Natural killer cell treated with Interleukin-12 subunit alpha and Interleukin-12 subunit beta and Interleukin-15 and Interleukin-18, amount 100 ng/mL, for 72 hours (primary cell): ENCODE results near the gene SELENOW. TPM values are rescaled to one million over a fixed set of nuclear protein-coding genes. Genes with fewer than 3 reads are reported as not detected.
"Not testable (repeated sequence)": the region's sequence is repeated elsewhere in the genome, so short reads cannot be mapped to it uniquely, and the experiment has no call there.

Experiments used
- ATAC-seq, 2 donors: fragments of 150-1000 bp; cut with Tn5 transposase in 1 of 2; sonication (Bioruptor Pico), chemical (Tn5 transposase) in 1 of 2; 2 replicates each; pipeline ENCODE4 v1.10.0; 2021
- DNase-seq: peaks from one replicate; pipeline ENCODE4 v3.0.0; 2022; ENCODE audit warnings: low spot score
- H3K27ac Mint-ChIP-seq, 2 donors: 1 replicate in 1 of 2; 2 replicates in 1 of 2; pipeline ENCODE4 v1.8.0; 2022; ENCODE audit warnings: mixed read lengths in 2 of 2, mild to moderate bottlenecking in 1 of 2, moderate library complexity in 1 of 2
- H3K27me3 Mint-ChIP-seq, 2 donors: 1 replicate in 1 of 2; 2 replicates in 1 of 2; pipeline ENCODE4 v1.8.0; 2022; ENCODE audit warnings: mixed read lengths in 2 of 2
- H3K36me3 Mint-ChIP-seq: one replicate; pipeline ENCODE4 v1.8.0; 2022; ENCODE audit warnings: mixed read lengths
- H3K4me1 Mint-ChIP-seq, 2 donors: 1 replicate in 1 of 2; 2 replicates in 1 of 2; pipeline ENCODE4 v1.8.0; 2022; ENCODE audit warnings: low read depth in 2 of 2, mixed read lengths in 2 of 2, mild to moderate bottlenecking in 1 of 2
- H3K4me3 Mint-ChIP-seq: one replicate; pipeline ENCODE4 v1.8.0; 2022; ENCODE audit warnings: mixed read lengths
- H3K9me3 Mint-ChIP-seq: 2 replicates; pipeline ENCODE4 v1.8.0; 2022; ENCODE audit warnings: mixed read lengths
- total RNA-seq, 2 donors: library from RNA; stranded (reverse); gene quantifications; one replicate each; pipeline ENCODE4 v1.2.3, GENCODE V29; 2022

Gene SELENOW
- 100 to 1,000 TPM in 1 of 2 donors, 10 to 100 TPM in 1; 68.9 to 118 TPM for total RNA-seq

- H3K4me1 Mint-ChIP-seq: peaks cover 25 to 28% of the 10 kb centered on the region in 2 donors
- H3K27ac Mint-ChIP-seq: peak within 1 kb of the TSS; percentile 88 to 96
- ATAC-seq: peak; percentile 95 to 96
- peak; percentile 89 for DNase-seq
- H3K27me3 Mint-ChIP-seq: no peaks in the 10 kb centered on the region
- H3K36me3 Mint-ChIP-seq: peaks cover 7% of the 10 kb centered on the region
- peak within 1 kb of the TSS; percentile 98 for H3K4me3 Mint-ChIP-seq
- no peaks in the 10 kb centered on the region for H3K9me3 Mint-ChIP-seq
Measured at GRCh38 chr19:47778049-47778953, at the start of gene SELENOW. Gene SELENOW, plus strand, starts transcription at chr19:47778703. Its CDS starts 83 bp downstream, at chr19:47778786.

GRCh38 chr19:47729468-47729798, 49.1 kb upstream of the SELENOW start:
- DNase-seq: no peak
- Mint-ChIP-seq H3K27ac (no peak overlapping the region), H3K36me3 (no peaks in the 10 kb centered on the region)

GRCh38 chr19:47729799-47730520, 48.5 kb upstream of the SELENOW start:
- DNase-seq (no peak), ATAC-seq (peak; percentile 74 to 78)
- Mint-ChIP-seq H3K4me1 (peaks cover 11 to 12% of the 10 kb centered on the region in 2 donors), H3K27ac (no peak overlapping the region), H3K9me3 (no peaks in the 10 kb centered on the region), H3K27me3 (peaks cover 35 to 51% of the 10 kb centered on the region in 2 donors), H3K4me3 (peak overlapping the region; percentile 58), H3K36me3 (no peaks in the 10 kb centered on the region)

More at GRCh38 chr19:47729468-47729798, 49.1 kb upstream of the SELENOW start:
- peaks cover 11 to 12% of the 10 kb centered on the region in 2 donors for H3K4me1 Mint-ChIP-seq
- peaks cover 36 to 51% of the 10 kb centered on the region in 2 donors for H3K27me3 Mint-ChIP-seq
- H3K4me3 Mint-ChIP-seq: peak overlapping the region; percentile 58
- ATAC-seq: peak in 1 of 2 donors; percentile 11
- no peaks in the 10 kb centered on the region for H3K9me3 Mint-ChIP-seq

DNA sequence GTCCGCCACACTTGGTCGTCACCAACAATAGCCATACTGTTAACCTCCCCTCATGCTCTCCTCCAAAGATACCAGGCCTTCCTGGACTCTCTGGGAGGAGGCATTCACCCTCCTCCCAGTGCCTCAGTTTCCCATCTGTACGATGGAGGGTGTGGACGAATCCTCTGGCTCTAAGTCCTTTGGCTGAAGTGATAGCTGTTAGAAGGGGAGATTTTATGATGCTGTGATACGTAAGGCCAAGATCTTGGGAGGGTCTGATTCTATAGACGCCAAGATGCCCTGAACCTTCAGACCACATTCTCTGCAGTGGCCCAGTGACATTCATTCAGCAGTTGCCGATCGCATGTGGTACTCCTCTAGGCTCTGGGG, 48.0 kb upstream of the SELENOW start:
- Mint-ChIP-seq H3K4me3 (no peak overlapping the region), H3K9me3 (no peaks in the 10 kb centered on the region), H3K36me3 (no peaks in the 10 kb centered on the region), H3K27ac (no peak overlapping the region), H3K27me3 (peaks cover 35 to 51% of the 10 kb centered on the region in 2 donors), H3K4me1 (peaks cover 11 to 12% of the 10 kb centered on the region in 2 donors)
- DNase-seq (no peak), ATAC-seq (peak in 1 of 2 donors; percentile 15)

DNA sequence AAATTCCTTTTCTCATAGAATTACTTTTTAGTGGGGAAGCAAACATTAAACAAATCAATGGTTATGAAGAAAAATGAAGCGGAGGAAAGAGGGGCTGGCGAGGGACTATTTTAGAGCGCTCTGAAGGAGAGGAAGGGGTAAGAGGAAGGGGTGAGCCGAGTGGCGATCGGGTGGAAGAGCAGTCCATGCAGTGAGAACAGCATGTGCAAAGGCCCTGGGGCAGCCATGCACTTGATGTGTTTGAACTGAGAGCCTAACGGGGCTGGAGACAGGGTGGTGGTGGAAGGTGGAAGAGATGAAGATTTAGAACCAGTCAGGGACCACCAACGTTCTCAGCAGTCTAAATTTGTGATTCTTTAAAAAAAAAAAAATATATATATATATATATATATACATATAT, 47.6 kb upstream of the SELENOW start:
- Mint-ChIP-seq H3K27me3 (peaks cover 35 to 51% of the 10 kb centered on the region in 2 donors), H3K27ac (no peak overlapping the region), H3K4me1 (peaks cover 11 to 12% of the 10 kb centered on the region in 2 donors), H3K9me3 (no peaks in the 10 kb centered on the region), H3K36me3 (no peaks in the 10 kb centered on the region), H3K4me3 (no peak overlapping the region)
- DNase-seq: no peak
- ATAC-seq: no peak

DNA sequence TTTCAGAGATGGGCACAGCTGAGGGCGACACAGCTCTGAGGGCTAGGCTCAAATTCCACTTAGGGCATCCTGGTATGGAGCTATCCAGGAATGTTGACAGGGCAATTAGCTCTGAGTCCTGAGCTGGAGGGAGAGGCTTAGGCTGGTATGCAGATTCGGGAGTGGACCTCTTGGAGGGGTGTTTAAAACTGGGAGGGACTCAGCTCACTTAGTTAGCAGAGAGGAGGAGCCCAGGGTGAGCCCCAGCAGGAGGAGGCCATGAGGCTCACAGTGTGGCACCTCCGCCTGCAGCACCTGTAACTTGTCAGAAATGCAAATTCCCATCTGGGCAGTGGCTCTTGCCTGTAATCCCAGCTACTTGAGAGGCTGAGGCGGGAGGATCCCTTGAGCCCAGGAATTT, 43.4 kb upstream of the SELENOW start:
- DNase-seq (no peak), ATAC-seq (peak in 1 of 2 donors; percentile 11)
- Mint-ChIP-seq H3K36me3 (no peaks in the 10 kb centered on the region), H3K9me3 (no peaks in the 10 kb centered on the region), H3K27ac (no peak overlapping the region), H3K4me3 (no peak overlapping the region), H3K4me1 (peaks cover 0 to 5% of the 10 kb centered on the region in 2 donors), H3K27me3 (peaks cover 15 to 19% of the 10 kb centered on the region in 2 donors)

DNA sequence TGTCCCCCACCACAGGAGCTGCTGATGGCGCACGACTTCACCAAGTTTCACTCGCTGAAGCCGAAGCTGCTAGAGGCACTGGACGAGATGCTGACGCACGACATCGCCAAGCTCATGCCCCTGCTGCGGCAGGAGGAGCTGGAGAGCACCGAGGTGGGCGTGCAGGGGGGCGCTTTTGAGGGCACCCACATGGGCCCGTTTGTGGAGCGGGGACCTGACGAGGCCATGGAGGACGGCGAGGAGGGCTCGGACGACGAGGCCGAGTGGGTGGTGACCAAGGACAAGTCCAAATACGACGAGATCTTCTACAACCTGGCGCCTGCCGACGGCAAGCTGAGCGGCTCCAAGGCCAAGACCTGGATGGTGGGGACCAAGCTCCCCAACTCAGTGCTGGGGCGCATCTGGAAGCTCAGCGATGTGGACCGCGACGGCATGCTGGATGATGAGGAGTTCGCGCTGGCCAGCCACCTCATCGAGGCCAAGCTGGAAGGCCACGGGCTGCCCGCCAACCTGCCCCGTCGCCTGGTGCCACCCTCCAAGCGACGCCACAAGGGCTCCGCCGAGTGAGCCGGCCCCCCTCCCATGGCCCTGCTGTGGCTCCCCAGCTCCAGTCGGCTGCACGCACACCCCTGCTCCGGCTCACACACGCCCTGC, 37.5 kb upstream of the SELENOW start:
- ATAC-seq: no peak
- no peaks in the 10 kb centered on the region for H3K27me3 Mint-ChIP-seq
- H3K4me3 Mint-ChIP-seq: no peak overlapping the region
- DNase-seq: no peak
- no peak overlapping the region for H3K27ac Mint-ChIP-seq
- peaks cover 6 to 13% of the 10 kb centered on the region in 2 donors for H3K4me1 Mint-ChIP-seq
- H3K9me3 Mint-ChIP-seq: no peaks in the 10 kb centered on the region
- no peaks in the 10 kb centered on the region for H3K36me3 Mint-ChIP-seq

GRCh38 chr19:47741544-47742140, 36.9 kb upstream of the SELENOW start:
- Mint-ChIP-seq H3K4me1 (peaks cover 6 to 13% of the 10 kb centered on the region in 2 donors), H3K9me3 (no peaks in the 10 kb centered on the region), H3K36me3 (no peaks in the 10 kb centered on the region), H3K27me3 (no peaks in the 10 kb centered on the region), H3K4me3 (peak overlapping the region; percentile 35), H3K27ac (no peak overlapping the region)
- DNase-seq (no peak), ATAC-seq (no peak)

GRCh38 chr19:47742634-47743033, 35.9 kb upstream of the SELENOW start:
- Mint-ChIP-seq H3K27ac (no peak overlapping the region), H3K27me3 (no peaks in the 10 kb centered on the region), H3K4me1 (peaks cover 6 to 16% of the 10 kb centered on the region in 2 donors), H3K36me3 (no peaks in the 10 kb centered on the region), H3K4me3 (peak overlapping the region; percentile 57), H3K9me3 (no peaks in the 10 kb centered on the region)
- no peak for ATAC-seq
- no peak for DNase-seq

GRCh38 chr19:47745010-47745901, 33.2 kb upstream of the SELENOW start, which contains the start of gene NOP53:
Gene NOP53, plus strand, starts transcription at chr19:47745546. Its CDS starts 14 bp downstream, at chr19:47745560.
- Mint-ChIP-seq H3K27me3 (no peaks in the 10 kb centered on the region), H3K9me3 (no peaks in the 10 kb centered on the region), H3K36me3 (peaks cover 9% of the 10 kb centered on the region), H3K4me3 (peak within 1 kb of the TSS; percentile 94), H3K27ac (peak within 1 kb of the TSS; percentile 90 to 98), H3K4me1 (peaks cover 21 to 26% of the 10 kb centered on the region in 2 donors)
- ATAC-seq (peak; percentile 84 to 91), DNase-seq (peak; percentile 95)

GRCh38 chr19:47746129-47746528, 32.4 kb upstream of the SELENOW start:
- Mint-ChIP-seq H3K4me3 (peak overlapping the region; percentile 94), H3K4me1 (peaks cover 21 to 30% of the 10 kb centered on the region in 2 donors), H3K27ac (peak overlapping the region; percentile 90 to 98)
- DNase-seq, H3K27me3 Mint-ChIP-seq, H3K36me3 Mint-ChIP-seq, H3K9me3 Mint-ChIP-seq, ATAC-seq: not testable (repeated sequence)

- ATAC-seq: no peak
- peaks cover 21 to 22% of the 10 kb centered on the region in 2 donors for H3K4me1 Mint-ChIP-seq
Measured at GRCh38 chr19:47749326-47749725, 29.2 kb upstream of the SELENOW start.

More at GRCh38 chr19:47749326-47749725, 29.2 kb upstream of the SELENOW start:
- Mint-ChIP-seq H3K9me3 (no peaks in the 10 kb centered on the region), H3K27ac (peak overlapping the region; percentile 2 to 22), H3K36me3 (peaks cover 14% of the 10 kb centered on the region), H3K4me3 (peak overlapping the region; percentile 8), H3K27me3 (no peaks in the 10 kb centered on the region)
- no peak for DNase-seq
